Measurements from ENCODE around the gene FCF1.

GRCh38 chr14:74739293-74740030, 26.5 kb downstream of the FCF1 start:
- TF ChIP-seq EZH2 (IDR thresholded peaks at IDR 0.05; ENCODE audit: insufficient read depth, poor library complexity, severe bottlenecking) (no peak), EZH2phosphoT487 (IDR thresholded peaks at IDR 0.05; ENCODE audit: insufficient read depth, low read depth) (no peak)
